HG02973 (cell line): Measurements from ENCODE around the gene SRPK3.
"Not testable (repeated sequence)": the region's sequence is repeated elsewhere in the genome, so short reads cannot be mapped to it uniquely, and the experiment has no call there.

ENCODE experiments used
- ATAC-seq: cut with Tn5 transposase; IDR thresholded peaks from one replicate; pipeline ENCODE4 v1.9.1; 2021; ENCODE audit warnings: moderate library complexity; ENCODE audit not compliant: unreplicated experiment

The SRPK3 gene

DNA sequence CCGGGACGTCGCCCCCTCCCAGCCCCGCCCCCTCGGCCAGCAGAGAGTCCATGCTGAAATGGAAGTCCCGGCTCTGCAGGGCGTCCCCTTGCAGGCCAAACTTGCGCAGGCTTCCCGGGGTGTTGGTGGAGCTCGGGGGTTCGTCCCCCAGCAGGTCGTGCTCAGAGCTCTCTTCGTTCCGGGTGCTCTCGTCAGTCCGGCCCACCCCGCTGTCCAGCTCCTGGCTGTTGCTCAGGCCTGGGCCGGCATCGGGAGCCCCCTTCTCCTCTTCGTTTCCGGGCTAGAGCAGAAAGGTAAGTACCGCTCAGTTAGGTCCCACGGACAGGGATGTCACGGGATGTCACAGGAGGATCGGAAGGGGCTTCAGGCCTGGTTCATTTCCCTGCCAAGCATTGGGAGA lies 23.8 kb downstream of the SRPK3 start:
- no peak for ATAC-seq

GRCh38 chrX:153805436-153805835 lies 24.6 kb downstream of the SRPK3 start:
- ATAC-seq: no peak

DNA sequence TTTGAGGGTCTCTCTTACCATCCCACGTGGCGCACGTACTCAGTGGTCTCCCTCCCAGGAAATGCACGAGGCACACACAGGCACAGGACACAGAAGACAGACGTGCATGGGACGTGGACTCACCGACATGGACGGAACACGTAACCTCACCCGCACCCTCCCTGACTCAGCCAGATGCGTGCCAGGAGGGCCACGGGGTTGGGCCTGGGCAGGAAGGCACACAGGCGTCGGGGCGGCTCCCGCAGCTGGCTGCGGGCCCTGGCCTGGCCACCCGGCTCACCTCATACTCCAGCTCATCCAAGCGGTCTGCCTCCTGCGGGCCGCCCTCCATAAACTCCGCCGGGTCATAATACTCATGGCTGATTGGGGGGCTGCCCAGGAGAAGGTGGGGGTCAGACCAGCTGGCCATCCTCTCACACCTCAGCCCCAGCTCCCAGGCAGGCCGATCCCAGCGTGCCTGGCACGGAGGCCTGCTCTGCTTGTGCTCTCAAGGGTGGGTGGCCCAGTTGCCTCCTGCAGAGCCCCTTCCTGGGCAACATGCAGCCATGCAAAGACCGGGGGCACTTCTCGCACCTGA lies 26.2 kb downstream of the SRPK3 start:
- ATAC-seq: no peak

DNA sequence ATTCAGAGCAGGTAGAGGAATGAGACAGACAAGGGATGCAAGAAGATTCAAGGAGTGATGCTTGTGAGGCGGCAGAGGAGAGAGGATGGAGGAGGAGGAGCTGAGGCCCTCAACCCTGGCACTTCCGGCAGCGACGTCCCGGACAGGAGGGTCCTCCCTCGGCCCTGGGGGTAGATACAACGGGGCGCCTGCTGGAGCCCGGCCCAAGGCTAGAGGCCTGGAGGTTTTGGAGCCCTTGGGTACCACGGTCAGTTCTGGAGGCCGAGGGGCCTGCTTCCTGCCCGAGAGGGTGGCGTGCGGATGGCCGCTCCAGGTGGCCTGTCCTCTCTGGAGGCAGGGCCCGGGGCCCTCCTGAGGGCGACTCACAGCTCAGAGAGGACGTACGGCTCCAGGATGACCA lies 27.1 kb downstream of the SRPK3 start:
- no peak for ATAC-seq

DNA sequence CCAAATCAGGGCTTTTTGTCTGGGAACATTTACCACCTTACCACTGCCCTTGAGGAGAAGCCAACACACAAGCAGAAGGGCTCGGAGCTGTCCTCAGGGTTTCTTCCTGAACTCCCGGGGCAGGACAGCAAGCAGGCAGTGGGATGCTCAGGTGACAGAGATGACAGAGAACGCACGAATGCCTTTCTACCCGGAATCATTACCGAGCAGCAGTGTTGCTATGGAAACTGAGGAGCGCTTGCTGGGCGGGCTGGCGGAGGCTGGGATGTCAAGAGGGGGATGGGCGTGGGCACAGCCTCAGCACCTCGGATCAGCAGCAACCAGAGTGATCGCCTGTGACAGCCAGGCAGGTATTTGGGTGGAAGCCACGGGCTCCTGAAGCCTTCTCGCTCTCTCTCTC lies 31.4 kb downstream of the SRPK3 start:
- ATAC-seq: no peak

- ATAC-seq: no peak
Measured at GRCh38 chrX:153813161-153813560, 32.3 kb downstream of the SRPK3 start.

DNA sequence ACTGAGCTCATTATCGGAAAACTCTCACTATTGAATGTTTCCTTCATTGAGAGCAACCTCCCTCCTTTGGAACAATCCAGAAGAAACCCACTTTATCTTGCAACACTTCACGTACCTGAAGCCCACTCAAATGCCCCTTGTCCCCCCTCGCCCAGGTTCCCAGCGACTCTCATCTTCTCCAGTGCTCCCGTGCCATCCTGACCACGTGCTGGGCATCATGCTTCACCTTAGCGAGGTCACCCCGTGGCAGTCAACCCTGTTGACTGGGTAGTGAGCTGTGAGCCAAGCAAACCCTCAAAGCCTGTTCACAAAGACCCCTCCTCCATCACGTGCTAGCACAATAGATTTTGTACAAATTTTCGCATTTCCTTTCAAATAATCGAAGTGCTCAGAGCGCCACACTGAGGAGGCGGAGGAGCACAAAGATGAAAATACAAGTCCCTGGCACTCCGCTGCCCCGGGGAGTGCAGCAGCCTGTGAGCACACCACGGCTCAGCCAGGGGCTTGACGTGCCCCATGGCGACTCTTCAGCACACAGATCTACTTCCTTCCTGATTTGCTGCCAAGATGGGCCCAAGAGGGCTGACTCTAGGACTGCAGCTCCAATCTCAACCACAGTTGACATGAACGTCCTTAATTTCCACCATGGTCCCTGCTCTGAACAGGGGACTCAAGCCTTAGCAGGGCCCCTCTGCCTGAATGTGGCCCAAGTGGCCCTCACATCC lies 33.9 kb downstream of the SRPK3 start:
- no peak for ATAC-seq

DNA sequence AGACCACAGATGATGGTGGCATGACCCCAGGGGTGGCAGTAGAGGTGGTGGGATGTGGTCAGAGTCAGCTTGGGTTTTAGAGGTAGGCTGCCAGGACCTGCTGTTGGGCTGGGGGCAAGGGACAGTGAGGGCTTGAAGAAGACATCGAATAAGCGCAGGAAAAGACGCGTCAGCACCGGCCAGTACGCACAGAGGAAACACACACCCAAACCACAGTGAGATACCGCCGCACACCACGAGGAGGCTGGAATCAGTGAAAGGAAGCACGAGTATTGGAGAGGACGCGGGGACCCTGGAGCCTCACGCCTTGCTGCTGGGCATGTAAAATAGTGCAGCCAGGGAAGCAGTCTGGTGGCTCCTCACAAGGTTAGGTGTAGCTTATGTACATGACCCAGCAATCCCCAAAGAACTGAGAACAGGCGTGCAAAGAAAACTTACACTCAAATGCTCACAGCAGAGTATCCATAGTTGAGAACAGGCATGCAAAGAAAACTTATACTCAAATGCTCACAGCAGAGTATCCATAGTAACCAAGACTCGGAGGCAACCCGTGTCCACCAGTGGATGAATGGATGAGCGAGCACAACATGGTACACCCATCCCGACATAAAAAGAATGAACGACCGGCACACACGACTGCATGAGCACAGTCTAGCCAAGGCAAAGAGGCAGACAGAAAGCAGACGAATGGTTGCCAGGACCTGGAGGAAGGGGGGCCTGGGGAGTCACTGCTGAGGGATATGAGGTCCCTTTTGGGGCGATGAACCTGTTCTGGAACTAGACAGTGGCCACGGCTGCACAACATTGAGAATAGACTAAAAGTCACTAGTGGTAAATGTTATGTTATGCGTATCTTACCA lies 36.2 kb downstream of the SRPK3 start:
- ATAC-seq: no peak

GRCh38 chrX:153818064-153818463 lies 37.2 kb downstream of the SRPK3 start:
- ATAC-seq: not testable (repeated sequence)

DNA sequence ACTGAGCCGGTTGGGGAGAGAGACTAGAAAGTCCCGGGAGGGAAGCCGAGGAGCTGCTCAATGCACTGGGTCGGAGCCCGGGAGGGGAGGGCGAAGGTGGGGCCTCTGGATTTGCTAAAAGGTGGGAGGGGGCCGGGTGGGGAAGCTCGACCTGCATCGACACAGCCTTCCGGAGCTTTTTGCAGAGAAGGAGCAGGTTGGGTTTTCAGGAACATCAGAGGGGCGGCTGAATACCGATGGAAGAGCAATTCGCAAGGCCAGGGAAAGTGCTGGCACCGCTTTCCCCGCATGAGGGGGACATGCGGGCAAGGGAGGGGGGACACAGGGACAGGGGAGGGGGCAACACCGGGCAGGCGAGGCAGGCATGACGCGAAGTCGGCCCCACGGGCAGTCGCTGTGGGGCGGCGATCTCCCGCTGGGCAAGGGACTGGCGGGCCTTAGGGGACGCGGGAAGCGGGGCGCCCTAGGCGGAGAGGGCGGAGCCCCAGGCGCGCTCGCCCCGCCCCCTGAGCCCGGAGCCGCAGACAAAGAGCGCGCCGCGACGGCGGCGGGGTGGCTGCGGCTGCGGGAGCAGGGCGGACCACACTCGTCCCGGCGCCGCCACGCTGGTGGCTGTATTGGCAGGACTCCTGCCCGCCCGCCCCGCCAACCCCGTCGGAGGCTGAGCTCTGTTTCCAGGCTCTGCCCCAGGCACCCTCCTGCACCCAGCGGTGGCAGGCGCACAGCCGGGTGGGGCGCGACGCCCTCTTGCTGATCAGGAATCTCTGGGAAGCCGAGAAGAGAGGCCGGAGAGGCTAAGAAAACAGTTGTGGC lies 37.9 kb downstream of the SRPK3 start:
- ATAC-seq: no peak

DNA sequence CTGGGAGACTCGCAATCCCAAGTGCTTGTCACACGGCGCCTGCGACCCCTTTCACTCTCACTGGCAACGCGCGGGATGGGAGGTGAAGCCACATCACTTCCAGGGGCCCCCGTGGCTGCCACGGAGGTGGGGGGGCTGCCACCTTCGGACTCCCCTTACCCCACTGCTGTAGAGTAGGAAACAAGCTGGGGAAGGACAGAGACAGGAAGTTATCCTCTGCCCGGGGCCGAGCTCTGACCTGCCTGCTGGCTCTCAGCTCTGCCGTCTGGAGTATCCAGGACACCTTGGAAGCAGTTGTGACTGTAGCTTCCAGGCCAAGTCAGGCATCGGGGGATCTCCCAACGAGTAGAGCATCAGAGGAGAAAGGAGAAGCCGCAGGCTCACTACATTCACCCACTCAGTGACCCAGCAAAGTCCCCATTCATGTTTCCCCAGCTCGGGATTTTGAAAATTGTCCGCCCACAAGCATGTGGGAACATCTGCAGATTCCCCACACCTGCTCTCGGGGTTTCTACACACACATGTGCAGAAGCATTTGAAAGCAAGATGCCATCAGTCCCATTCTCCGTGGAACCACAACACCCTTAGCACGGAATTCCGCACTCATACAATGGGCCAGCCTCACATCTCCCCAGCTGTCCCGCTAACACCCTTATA lies 38.7 kb downstream of the SRPK3 start:
- no peak for ATAC-seq

- ATAC-seq: no peak
Measured at GRCh38 chrX:153820601-153821000, 39.8 kb downstream of the SRPK3 start.

DNA sequence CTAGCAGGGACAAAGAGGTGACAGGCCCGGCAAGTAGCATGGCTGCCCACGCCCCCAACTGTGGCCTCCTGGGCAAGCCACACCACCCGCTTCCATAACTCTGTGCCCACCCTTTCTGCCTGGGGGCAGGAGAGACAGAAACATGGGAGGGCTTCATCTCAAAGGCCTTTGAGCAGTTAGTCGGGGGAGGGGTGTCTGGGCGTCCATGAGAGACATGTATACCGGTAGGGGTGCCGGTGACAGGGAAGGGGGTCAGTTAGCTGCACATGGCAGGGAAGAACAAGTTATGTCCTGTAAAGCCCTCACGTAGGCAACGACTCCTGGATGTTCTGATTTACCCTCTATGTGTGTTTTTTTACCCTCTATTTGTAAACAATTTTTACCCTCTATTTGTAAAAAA lies 40.2 kb downstream of the SRPK3 start:
- no peak for ATAC-seq

DNA sequence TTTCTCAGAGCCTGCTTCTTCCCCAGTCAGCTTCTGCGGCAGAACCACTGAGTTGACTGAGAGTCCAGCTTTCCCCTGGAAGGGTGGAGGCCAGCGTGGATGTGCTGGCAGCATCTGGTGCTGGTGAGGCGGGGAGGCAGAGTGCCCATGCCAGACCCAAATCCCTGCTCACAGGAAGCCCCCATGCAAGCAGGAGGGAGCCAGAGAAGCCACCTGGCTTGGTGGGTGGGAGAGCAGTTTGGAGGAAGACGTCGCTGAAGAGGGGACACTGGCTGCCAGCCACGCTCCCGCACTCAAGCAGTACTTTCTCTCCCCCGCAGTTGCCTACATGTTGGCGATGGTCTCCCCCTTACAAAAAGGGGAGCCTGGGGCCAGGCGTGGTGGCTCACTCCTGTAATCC lies 43.5 kb downstream of the SRPK3 start:
- ATAC-seq: no peak

- no peak for ATAC-seq
Measured at GRCh38 chrX:153825042-153825441, 44.2 kb downstream of the SRPK3 start.

DNA sequence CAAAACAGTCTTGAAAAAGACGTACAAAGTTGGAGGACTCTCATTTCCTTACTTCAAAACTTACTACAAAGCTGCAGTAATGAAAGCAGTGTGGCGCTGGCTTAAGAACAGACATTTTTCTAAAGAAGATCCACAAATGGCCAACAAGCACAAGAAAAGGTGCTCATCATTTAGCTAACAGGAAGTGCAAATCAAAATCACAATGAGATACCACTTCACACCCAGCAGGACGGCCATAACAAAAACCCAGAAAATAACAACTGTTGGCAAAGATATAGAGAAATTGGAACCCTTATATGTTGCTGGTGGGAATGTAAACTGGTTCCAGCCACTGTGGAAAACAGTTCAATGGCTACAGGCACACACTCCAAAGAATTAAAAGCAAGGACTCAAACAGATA lies 46.2 kb downstream of the SRPK3 start:
- no peak for ATAC-seq

DNA sequence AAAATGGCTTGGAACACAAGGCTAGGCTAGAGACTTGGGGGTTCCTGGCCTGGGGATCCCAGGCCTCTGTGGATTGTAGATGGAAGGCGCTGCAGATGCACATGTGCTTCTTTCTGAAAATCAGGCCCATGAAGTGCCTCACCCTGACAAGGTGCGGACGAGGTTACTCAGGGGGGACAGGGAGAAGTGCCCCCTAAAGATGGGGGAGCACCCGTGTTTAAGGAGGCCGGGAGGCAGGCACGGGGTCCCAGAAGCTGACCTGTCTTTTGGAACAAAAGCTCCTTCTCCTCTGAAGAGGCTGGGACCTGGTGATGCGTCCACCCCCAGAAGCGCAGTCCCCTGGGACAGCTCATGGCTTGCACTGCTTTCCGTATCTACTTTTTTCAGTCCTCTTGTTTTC lies 47.1 kb downstream of the SRPK3 start:
- no peak for ATAC-seq

- ATAC-seq: no peak
Measured at GRCh38 chrX:153828308-153828707, 47.5 kb downstream of the SRPK3 start.

GRCh38 chrX:153828723-153829548 lies 48.1 kb downstream of the SRPK3 start:
- no peak for ATAC-seq

DNA sequence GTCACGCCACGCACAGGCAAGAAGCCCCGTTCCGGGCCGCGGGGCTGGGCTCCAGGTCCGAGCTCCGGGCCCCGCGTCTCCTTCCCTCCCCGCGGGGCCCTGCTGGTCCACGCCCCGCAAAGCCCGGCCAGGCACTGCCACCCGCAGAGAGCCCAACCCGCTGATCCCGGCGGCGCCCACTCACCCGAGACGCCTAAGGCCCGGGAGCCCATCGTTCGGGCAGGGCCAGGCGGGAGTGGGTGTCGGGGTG lies 48.6 kb downstream of the SRPK3 start:
- ATAC-seq: no peak
